Smooth muscle cell of the coronary artery (primary cell): ENCODE data around the gene WIPF2. TPM values are rescaled to one million over a fixed set of nuclear protein-coding genes. Genes with fewer than 3 reads are reported as not detected.

Source experiments
- total RNA-seq: library from RNA; depleted of rRNA; stranded (reverse); fragments of >200 nt; gene quantifications from 2 replicates; pipeline ENCODE4 v1.2.3, GENCODE V29; 2014; ENCODE audit warnings: low replicate concordance

Gene WIPF2
- 3.6 and 4.1 TPM in 2 replicates for total RNA-seq

GRCh38 chr17:40218740-40219593 is at the start of gene WIPF2:
WIPF2 (plus strand) TSS chr17:40219304; CDS start chr17:40256460, 37,156 bp downstream.

GRCh38 chr17:40177275-40177874 is 41.7 kb upstream of the WIPF2 start, which contains the start of gene RAPGEFL1:
RAPGEFL1 (plus strand) TSS chr17:40177470; CDS start chr17:40177862, 392 bp downstream.

GRCh38 chr17:40287494-40288369 is 68.6 kb downstream of the WIPF2 start, which contains the start of gene CDC6:
CDC6 (plus strand) TSS chr17:40287879; CDS start chr17:40289421, 1,542 bp downstream.

GRCh38 chr17:40309031-40309948 is 90.2 kb downstream of the WIPF2 start, which contains the start of gene RARA:
RARA (plus strand) TSS chr17:40309180; CDS start chr17:40331219, 22,039 bp downstream.

Other genes with a start within 250 kb of the WIPF2 start
- 57.9 and 103 TPM in 2 replicates for gene PSMD3, start 238.5 kb upstream of the WIPF2 start, total RNA-seq
- gene CSF3, start 203.9 kb upstream of the WIPF2 start, total RNA-seq, result 0.08 TPM in 1 of 2 replicates, not detected in the other
- 26.2 and 37.4 TPM in 2 replicates for gene MED24, start 164.9 kb upstream of the WIPF2 start, total RNA-seq
- 18.9 and 52.8 TPM in 2 replicates for gene THRA, start 156.3 kb upstream of the WIPF2 start, total RNA-seq
- 0.90 and 0.94 TPM in 2 replicates for gene NR1D1, start 118.7 kb upstream of the WIPF2 start, total RNA-seq
- gene MSL1, start 97.3 kb upstream of the WIPF2 start, total RNA-seq, result 24.0 and 26.5 TPM in 2 replicates
- 16.8 and 18.0 TPM in 2 replicates for gene CASC3, start 78.8 kb upstream of the WIPF2 start, total RNA-seq
- gene RAPGEFL1, start 41.8 kb upstream of the WIPF2 start, total RNA-seq, result 0.70 and 0.98 TPM in 2 replicates
- gene CDC6, start 68.6 kb downstream of the WIPF2 start, total RNA-seq, result 1.5 and 5.6 TPM in 2 replicates
- 5.7 and 11.7 TPM in 2 replicates for gene RARA, start 89.9 kb downstream of the WIPF2 start, total RNA-seq
- 0.23 and 0.35 TPM in 2 replicates for gene GJD3, start 145.4 kb downstream of the WIPF2 start, total RNA-seq
- gene TOP2A, start 198.6 kb downstream of the WIPF2 start, total RNA-seq, result 1.4 and 20.0 TPM in 2 replicates
- 92.4 and 288 TPM in 2 replicates for gene IGFBP4, start 224.1 kb downstream of the WIPF2 start, total RNA-seq